RWPE1 (cell line): ENCODE results near the gene XIRP2.

Source experiments
- CTCF ChIA-PET: fragments of 350-600 bp; sonication (Branson Sonifier 250); formaldehyde crosslinking; extraction: SDS; loops from one replicate; lab custom pipeline; 2021; lab: Yijun Ruan, JAX
- POLR2A ChIA-PET: fragments of 400-600 bp; formaldehyde crosslinking; extraction: SDS; loops from one replicate; lab custom pipeline; 2020; ENCODE audit warnings: antibody characterized with exemption; ENCODE audit not compliant: low non-redundant PET; lab: Yijun Ruan, JAX
- DNase-seq: peaks from one replicate; pipeline ENCODE4 v3.0.0; 2012; ENCODE audit warnings: low spot score
- H3K27ac ChIP-seq: fragments of 450-650 bp; 2 replicates; pipeline ENCODE4 v1.5.1; 2017
- TF ChIP-seq, protein P1 (sequence below): fragments of 450-650 bp; conservative IDR thresholded peaks from 2 replicates; pipeline ENCODE4 v1.5.1; 2017; ENCODE audit warnings: low read depth, mild to moderate bottlenecking

Gene XIRP2

DNA sequence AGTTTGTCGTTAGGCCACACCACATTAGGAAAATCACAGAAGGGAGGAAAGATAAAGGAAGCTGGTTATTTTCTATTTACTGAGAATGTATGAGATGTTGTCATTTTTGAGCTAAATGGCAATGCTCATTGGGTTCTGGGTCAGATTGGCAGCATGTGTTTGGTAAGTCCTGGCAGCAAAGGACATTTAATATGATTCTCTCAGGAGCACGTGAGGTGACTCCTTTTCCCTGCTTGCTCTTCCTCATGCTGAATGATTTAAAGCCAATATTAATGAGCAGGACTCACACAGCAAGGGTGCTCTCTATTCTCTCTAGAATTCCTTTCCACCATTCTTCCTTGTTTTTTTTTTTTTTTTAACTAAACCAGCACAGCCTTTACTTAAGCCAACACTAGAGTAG lies 298.2 kb downstream of the XIRP2 start:
- DNase-seq = no peak
- CTCF ChIA-PET = no interaction called here
- POLR2A ChIA-PET = no interaction called here
- no peak overlapping the region for H3K27ac ChIP-seq
- TF ChIP-seq, protein P1, sequence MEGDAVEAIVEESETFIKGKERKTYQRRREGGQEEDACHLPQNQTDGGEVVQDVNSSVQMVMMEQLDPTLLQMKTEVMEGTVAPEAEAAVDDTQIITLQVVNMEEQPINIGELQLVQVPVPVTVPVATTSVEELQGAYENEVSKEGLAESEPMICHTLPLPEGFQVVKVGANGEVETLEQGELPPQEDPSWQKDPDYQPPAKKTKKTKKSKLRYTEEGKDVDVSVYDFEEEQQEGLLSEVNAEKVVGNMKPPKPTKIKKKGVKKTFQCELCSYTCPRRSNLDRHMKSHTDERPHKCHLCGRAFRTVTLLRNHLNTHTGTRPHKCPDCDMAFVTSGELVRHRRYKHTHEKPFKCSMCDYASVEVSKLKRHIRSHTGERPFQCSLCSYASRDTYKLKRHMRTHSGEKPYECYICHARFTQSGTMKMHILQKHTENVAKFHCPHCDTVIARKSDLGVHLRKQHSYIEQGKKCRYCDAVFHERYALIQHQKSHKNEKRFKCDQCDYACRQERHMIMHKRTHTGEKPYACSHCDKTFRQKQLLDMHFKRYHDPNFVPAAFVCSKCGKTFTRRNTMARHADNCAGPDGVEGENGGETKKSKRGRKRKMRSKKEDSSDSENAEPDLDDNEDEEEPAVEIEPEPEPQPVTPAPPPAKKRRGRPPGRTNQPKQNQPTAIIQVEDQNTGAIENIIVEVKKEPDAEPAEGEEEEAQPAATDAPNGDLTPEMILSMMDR = no peak

DNA sequence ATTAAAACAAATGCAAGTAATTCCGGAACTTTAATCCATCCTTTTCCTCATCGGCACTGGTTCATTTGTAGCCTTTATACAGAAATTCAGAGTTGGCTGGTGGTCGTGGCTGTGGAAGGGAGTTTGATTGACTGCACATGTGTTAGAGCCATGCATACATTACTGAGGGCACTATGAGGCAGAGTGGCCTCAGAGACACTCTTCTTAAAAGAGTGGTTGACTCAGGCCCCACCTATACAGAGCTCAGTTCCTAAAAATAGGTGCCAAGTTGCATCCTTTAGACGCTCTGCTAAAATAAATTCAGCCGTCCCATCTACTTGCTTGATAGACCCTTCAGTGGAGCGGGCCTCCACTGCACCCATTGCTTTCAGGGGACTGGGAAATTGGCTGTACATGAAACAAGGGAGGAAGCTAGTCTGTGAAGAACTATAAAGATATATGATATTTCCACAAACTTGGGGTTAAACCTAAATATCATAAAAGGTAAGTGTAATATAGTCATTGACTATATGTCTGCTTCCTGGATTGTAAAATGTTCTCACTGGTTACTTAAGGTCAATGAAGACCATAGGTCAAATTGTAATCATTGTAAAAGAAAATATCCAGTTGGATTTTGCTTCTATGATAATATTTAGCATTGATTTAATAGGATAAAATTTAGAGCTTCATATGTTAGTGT lies 298.9 kb downstream of the XIRP2 start:
- no peak for DNase-seq
- CTCF ChIA-PET = no interaction called here
- H3K27ac ChIP-seq = no peak overlapping the region
- POLR2A ChIA-PET = no interaction called here
- TF ChIP-seq, protein P1 = no peak

DNA sequence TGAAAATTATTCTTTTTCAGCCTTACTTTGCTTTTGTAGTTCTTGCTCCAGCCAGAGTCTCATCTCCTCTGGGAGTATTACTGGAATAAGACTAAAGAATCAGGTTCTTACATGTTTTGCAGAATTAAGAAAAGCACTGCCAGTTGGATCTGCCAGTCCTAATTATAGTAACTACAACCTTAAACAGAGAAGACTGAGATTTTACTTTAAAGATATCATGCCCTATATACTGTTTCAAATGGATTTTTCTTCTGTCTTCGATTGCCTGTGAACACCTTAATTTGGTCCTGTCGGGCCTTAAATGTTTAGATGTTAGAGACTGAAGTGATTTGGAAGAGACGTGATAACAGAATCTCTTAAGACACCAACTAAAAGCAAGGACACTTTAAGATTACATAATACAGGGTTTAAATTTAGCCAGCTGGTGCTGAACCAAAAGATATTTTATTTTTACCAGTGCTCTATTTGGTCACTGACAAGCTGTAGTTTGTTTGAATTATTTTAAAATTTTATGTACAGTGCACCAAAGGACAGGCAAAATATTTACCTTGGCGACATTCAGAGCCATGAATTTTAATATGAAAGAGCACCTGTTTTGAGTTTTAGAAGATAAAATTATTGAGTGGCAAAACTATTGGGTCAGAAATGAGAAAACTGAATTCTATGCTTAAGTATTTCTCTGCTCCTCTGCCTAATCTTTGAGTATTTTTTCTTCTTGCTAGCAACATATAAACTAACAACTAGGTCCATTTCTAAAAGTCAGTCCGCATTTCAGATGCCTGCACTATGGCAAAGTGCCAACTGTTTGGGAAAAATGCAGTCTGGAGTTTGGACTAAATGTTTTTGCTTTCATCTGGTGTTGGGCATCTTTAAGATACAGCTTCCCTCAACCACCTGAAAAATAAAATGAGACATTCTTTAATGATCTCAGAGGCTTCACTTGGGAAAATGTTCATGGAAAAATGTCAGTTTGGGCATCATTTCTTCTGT lies 300.0 kb downstream of the XIRP2 start:
- ChIA-PET CTCF (interaction anchor here (0.9 kb wide), 1 partner anchor 12 kb away, joined by 3 read pairs; no protein-coding TSS in a partner anchor), POLR2A (interaction anchor here (0.6 kb wide), 1 partner anchor 725 kb away, joined by 3 read pairs; no protein-coding TSS in a partner anchor)
- no peak for DNase-seq
- TF ChIP-seq, protein P1 = no peak
- H3K27ac ChIP-seq = no peak overlapping the region

DNA sequence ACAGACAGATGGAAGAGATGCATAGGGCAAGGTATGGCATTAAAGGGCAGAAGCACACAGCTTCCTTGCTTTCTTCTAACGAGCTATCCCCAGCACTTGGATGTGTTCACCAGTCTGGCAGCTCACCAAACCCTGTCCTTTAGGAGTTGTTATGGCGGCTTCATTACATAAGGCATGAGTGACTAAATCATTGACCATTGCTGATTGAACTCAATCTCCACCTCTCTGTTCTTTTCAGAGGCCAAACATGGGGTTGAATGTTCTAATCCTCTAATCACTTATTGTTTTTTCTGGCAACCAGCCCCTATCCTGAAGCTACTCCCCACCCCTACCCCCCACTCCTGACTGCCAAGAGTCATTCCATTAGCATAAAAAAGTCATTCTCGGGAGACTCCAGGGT lies 301.8 kb downstream of the XIRP2 start:
- TF ChIP-seq, protein P1 = no peak
- CTCF ChIA-PET = no interaction called here
- H3K27ac ChIP-seq = no peak overlapping the region
- peak; percentile 5 for DNase-seq
- POLR2A ChIA-PET = no interaction called here

DNA sequence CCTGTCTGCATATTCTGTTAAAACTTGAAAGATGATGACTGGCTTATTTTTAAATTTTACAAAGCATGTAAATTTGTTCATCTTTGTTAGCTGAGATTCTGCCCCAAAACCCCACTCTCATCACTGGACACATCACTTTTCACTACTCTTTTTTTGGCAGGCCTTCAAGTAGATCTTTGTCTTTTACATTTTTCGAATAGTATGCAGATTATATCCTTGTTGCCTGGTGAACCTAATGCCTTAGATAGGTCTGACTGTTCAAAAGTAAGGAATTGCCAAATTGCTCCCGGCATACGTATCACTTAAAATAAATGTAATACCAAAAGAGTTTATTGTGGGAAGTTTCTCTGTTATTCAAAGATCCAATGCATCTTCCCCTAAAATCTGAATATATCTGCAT lies 303.3 kb downstream of the XIRP2 start:
- no peak for DNase-seq
- POLR2A ChIA-PET = no interaction called here
- H3K27ac ChIP-seq = no peak overlapping the region
- TF ChIP-seq, protein P1 = no peak
- CTCF ChIA-PET = interaction anchor here (1.1 kb wide), 1 partner anchor 20 kb away, joined by 3 read pairs; no protein-coding TSS in a partner anchor

DNA sequence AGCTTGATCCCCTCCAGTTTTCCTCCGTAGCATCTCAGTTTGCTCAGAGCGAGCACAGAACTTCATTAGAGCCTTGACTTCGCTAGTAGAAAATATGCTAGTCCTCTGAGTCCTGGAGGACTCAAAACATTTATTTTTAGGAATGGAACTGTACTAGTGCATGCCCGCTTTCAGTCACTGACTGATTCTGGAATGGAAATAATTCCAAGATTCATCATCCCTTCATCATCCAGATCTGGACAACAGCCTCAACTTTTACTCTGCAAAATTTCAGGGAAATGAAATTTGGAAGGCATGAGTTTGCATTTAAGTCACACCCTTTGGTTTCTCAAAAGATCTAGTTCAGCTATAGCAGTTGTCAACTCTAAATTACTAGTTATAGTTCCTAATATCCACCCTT lies 304.6 kb downstream of the XIRP2 start:
- POLR2A ChIA-PET = no interaction called here
- no peak overlapping the region for H3K27ac ChIP-seq
- TF ChIP-seq, protein P1 = no peak
- no peak for DNase-seq
- CTCF ChIA-PET = no interaction called here
